Calu3 (cell line): ENCODE measurements around the gene HMGN2. TPM values are rescaled to one million over a fixed set of nuclear protein-coding genes. Genes with fewer than 3 reads are reported as not detected.
A peak's percentile ranks its signal among the peaks of the same experiment; 100 is the strongest.

ENCODE experiments used
- BruUV-seq: library from RNA; stranded (reverse); fragments of 400-500 nt; replicated peaks from 2 replicates; lab custom pipeline; 2021; lab: Mats Ljungman, UMichigan
- CTCF ChIA-PET: fragments of 300-600 bp; sonication (Branson Sonifier 250); formaldehyde crosslinking; loops from one replicate; lab custom pipeline; 2022; ENCODE audit warnings: antibody characterized with exemption; lab: Charles Lee
- DNase-seq: peaks from one replicate; pipeline ENCODE4 v3.0.0; 2022
- H3K27ac Mint-ChIP-seq: one replicate; pipeline ENCODE4 v1.8.0; 2022; ENCODE audit warnings: mixed read lengths; ENCODE audit not compliant: unreplicated experiment
- H3K27me3 Mint-ChIP-seq: one replicate; pipeline ENCODE4 v1.8.0; 2022; ENCODE audit warnings: mixed read lengths; ENCODE audit not compliant: unreplicated experiment
- H3K36me3 Mint-ChIP-seq: one replicate; pipeline ENCODE4 v1.8.0; 2022; ENCODE audit warnings: mild to moderate bottlenecking, moderate library complexity, mixed read lengths; ENCODE audit not compliant: insufficient read depth, unreplicated experiment
- H3K4me1 Mint-ChIP-seq: one replicate; pipeline ENCODE4 v1.8.0; 2022; ENCODE audit warnings: mild to moderate bottlenecking, low read depth, mixed read lengths; ENCODE audit not compliant: unreplicated experiment
- H3K4me3 Mint-ChIP-seq: one replicate; pipeline ENCODE4 v1.8.0; 2022; ENCODE audit warnings: mild to moderate bottlenecking, low read depth, moderate library complexity, mixed read lengths; ENCODE audit not compliant: unreplicated experiment
- H3K9me3 Mint-ChIP-seq: one replicate; pipeline ENCODE4 v1.8.0; 2022; ENCODE audit warnings: low read depth, mixed read lengths; ENCODE audit not compliant: unreplicated experiment
- intact Hi-C: fragments of 100-400 bp; cut with micrococcal nuclease; formaldehyde crosslinking; loops from one replicate; pipeline ENCODE4 v1.10.0; 2022; ENCODE audit not compliant: unreplicated experiment
- total RNA-seq: library from RNA; stranded (reverse); gene quantifications from 2 replicates; pipeline ENCODE4 v1.2.3, GENCODE V29; 2022
- TF ChIP-seq, protein P1 (sequence below): fragments of 200-600 bp; IDR thresholded peaks from one replicate; pipeline ENCODE4 v1.8.0; 2022; ENCODE audit warnings: antibody characterized with exemption; ENCODE audit not compliant: unreplicated experiment

Gene HMGN2
- total RNA-seq, 1 experiment from 2014 or later, result 290 TPM

DNA sequence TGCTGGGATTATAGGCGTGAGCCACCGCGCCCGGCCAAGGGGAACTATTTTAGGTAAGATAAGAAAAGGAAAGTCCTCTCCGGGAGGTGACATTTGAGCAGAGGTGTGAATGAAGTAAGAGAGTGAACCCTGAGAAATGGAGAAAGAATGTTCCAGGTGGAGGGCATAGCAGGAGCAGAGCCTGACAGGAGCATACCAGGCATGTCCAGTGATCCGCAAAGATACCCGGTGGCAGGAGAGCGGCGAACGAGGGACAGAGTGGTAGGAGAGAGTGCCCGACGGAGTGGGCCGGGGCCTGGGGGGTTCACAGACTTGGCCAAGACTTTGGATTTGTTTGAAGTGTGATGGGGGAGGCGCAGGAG lies 49.4 kb downstream of the HMGN2 start:
- DNase-seq, result no peak
- peaks cover 13% of the 10 kb centered on the region for H3K4me1 Mint-ChIP-seq
- TF ChIP-seq, protein P1, sequence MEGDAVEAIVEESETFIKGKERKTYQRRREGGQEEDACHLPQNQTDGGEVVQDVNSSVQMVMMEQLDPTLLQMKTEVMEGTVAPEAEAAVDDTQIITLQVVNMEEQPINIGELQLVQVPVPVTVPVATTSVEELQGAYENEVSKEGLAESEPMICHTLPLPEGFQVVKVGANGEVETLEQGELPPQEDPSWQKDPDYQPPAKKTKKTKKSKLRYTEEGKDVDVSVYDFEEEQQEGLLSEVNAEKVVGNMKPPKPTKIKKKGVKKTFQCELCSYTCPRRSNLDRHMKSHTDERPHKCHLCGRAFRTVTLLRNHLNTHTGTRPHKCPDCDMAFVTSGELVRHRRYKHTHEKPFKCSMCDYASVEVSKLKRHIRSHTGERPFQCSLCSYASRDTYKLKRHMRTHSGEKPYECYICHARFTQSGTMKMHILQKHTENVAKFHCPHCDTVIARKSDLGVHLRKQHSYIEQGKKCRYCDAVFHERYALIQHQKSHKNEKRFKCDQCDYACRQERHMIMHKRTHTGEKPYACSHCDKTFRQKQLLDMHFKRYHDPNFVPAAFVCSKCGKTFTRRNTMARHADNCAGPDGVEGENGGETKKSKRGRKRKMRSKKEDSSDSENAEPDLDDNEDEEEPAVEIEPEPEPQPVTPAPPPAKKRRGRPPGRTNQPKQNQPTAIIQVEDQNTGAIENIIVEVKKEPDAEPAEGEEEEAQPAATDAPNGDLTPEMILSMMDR, result no peak

GRCh38 chr1:26522073-26522472 lies 49.8 kb downstream of the HMGN2 start:
- CTCF ChIA-PET, result no interaction called here

More for the DNA sequence above, 49.4 kb downstream of the HMGN2 start:
- no peaks in the 10 kb centered on the region for H3K27me3 Mint-ChIP-seq
- no peaks in the 10 kb centered on the region for H3K9me3 Mint-ChIP-seq
- H3K36me3 Mint-ChIP-seq, result peaks cover 6% of the 10 kb centered on the region
- CTCF ChIA-PET, result no interaction called here
- no peak overlapping the region for H3K27ac Mint-ChIP-seq
- H3K4me3 Mint-ChIP-seq, result no peak overlapping the region
- no TSS peak for BruUV-seq
- intact Hi-C loops, result no loop called here

GRCh38 chr1:26524181-26524580 lies 51.9 kb downstream of the HMGN2 start:
- CTCF ChIA-PET, result interaction anchor here (0.7 kb wide), 1 partner anchor 105 kb away, joined by 3 read pairs; no protein-coding TSS in a partner anchor
- Mint-ChIP-seq H3K27me3 (no peaks in the 10 kb centered on the region), H3K4me3 (no peak overlapping the region), H3K27ac (peak overlapping the region; percentile 19), H3K36me3 (peaks cover 8% of the 10 kb centered on the region), H3K4me1 (peaks cover 13% of the 10 kb centered on the region), H3K9me3 (no peaks in the 10 kb centered on the region)
- no TSS peak for BruUV-seq
- TF ChIP-seq, protein P1, result no peak
- intact Hi-C loops, result no loop called here
- DNase-seq, result peak; percentile 51

More at GRCh38 chr1:26522073-26522472, 49.8 kb downstream of the HMGN2 start:
- H3K27ac Mint-ChIP-seq, result no peak overlapping the region
- H3K9me3 Mint-ChIP-seq, result no peaks in the 10 kb centered on the region
- no peaks in the 10 kb centered on the region for H3K27me3 Mint-ChIP-seq
- no peak for DNase-seq
- intact Hi-C loops, result no loop called here
- H3K4me1 Mint-ChIP-seq, result peaks cover 13% of the 10 kb centered on the region
- H3K4me3 Mint-ChIP-seq, result no peak overlapping the region
- BruUV-seq, result no TSS peak
- peaks cover 6% of the 10 kb centered on the region for H3K36me3 Mint-ChIP-seq
- TF ChIP-seq, protein P1, result no peak

Other genes starting within 250 kb of the HMGN2 start
- gene CEP85, start 238.2 kb upstream of the HMGN2 start, total RNA-seq, result 19.9 and 24.6 TPM in 2 replicates
- gene SH3BGRL3, start 192.4 kb upstream of the HMGN2 start, total RNA-seq, result 74.6 and 107 TPM in 2 replicates
- 24.0 and 32.0 TPM in 2 replicates for gene UBXN11, start 165.8 kb upstream of the HMGN2 start, total RNA-seq
- not detected in 2 replicates for gene CD52, start 154.5 kb upstream of the HMGN2 start, total RNA-seq
- 6.4 and 17.6 TPM in 2 replicates for gene CRYBG2, start 118.3 kb upstream of the HMGN2 start, total RNA-seq
- not detected in 2 replicates for gene ZNF683, start 99.7 kb upstream of the HMGN2 start, total RNA-seq
- gene LIN28A, start 61.6 kb upstream of the HMGN2 start, total RNA-seq, result not detected in 2 replicates
- gene DHDDS, start 40.1 kb upstream of the HMGN2 start, total RNA-seq, result 32.8 and 42.8 TPM in 2 replicates
- 25.8 and 28.1 TPM in 2 replicates for gene RPS6KA1, start 57.3 kb downstream of the HMGN2 start, total RNA-seq
- gene ARID1A, start 223.6 kb downstream of the HMGN2 start, total RNA-seq, result 51.7 and 52.5 TPM in 2 replicates